ENCODE measurements around the gene TDO2. TPM values are rescaled to one million over a fixed set of nuclear protein-coding genes. Genes with fewer than 3 reads are reported as not detected.

The TDO2 gene
- total RNA-seq (2014; rRNA removed) = not detected in 2 replicates
- percentile 8 among the genes with signal in this experiment for Bru-seq, nascent RNA
- BruChase-seq, experiment 1, labeled RNA remaining after a 6-hour chase = not detected
- BruChase-seq, experiment 2, labeled RNA remaining after a 2-hour chase = not detected
- long read RNA-seq = 0 reads

DNA sequence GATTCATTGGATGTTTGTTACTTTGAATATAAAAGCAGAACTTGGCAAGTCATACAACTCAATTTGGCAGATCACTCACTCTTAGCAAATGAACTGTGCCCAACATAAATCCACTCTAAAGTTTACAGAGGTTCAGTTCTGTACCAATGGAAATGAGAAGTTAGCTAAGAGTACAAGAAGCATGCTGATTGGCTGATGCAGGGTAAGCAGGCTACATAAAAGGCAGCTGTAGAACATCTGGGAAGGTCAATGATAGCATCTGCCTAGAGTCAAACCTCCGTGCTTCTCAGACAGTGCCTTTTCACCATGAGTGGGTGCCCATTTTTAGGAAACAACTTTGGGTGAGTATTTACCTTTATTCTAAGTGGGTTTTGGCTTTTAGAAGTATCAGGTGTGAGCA is at the start of gene TDO2:
Gene TDO2, plus strand, starts transcription at position 244 of the 400 bp plus-strand sequence. Its CDS starts 63 bp downstream, at position 307.
- no peaks in the 10 kb centered on the region for H3K9me3 ChIP-seq (ENCODE audit: low read length)
- H3K4me2 ChIP-seq (ENCODE audit: low read length) = no peak within 1 kb of the TSS
- intact Hi-C loops (cut with micrococcal nuclease) = no loop called here
- H3K36me3 ChIP-seq (ENCODE audit: low read depth, low read length) = no peaks in the 10 kb centered on the region
- peaks cover 36% of the 10 kb centered on the region for H3K4me1 ChIP-seq (ENCODE audit: insufficient read depth, low read length)
- H3K4me3 ChIP-seq (ENCODE audit: low read length) = no peak within 1 kb of the TSS
- no peak within 1 kb of the TSS for H3K9ac ChIP-seq (ENCODE audit: low read length)
- DNase-seq (no peak), ATAC-seq (no peak)
- H3K27me3 ChIP-seq (ENCODE audit: low read length) = no peaks in the 10 kb centered on the region
- no peak within 1 kb of the TSS for H3K27ac ChIP-seq (ENCODE audit: low read length)
- ChIA-PET POLR2A (ENCODE audit: unreplicated experiment) (no interaction called here), CTCF (no interaction called here)
- no peaks in the 10 kb centered on the region for H4K20me1 ChIP-seq (ENCODE audit: low read length)
- TF ChIP-seq, protein P1, sequence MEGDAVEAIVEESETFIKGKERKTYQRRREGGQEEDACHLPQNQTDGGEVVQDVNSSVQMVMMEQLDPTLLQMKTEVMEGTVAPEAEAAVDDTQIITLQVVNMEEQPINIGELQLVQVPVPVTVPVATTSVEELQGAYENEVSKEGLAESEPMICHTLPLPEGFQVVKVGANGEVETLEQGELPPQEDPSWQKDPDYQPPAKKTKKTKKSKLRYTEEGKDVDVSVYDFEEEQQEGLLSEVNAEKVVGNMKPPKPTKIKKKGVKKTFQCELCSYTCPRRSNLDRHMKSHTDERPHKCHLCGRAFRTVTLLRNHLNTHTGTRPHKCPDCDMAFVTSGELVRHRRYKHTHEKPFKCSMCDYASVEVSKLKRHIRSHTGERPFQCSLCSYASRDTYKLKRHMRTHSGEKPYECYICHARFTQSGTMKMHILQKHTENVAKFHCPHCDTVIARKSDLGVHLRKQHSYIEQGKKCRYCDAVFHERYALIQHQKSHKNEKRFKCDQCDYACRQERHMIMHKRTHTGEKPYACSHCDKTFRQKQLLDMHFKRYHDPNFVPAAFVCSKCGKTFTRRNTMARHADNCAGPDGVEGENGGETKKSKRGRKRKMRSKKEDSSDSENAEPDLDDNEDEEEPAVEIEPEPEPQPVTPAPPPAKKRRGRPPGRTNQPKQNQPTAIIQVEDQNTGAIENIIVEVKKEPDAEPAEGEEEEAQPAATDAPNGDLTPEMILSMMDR (conservative IDR thresholded peaks at IDR 0.05; ENCODE audit: low read depth, low read length) = no peak
- TF ChIP-seq EZH2phosphoT487 (IDR thresholded peaks at IDR 0.05; ENCODE audit: borderline replicate concordance, low read length) (no peak), EZH2 (IDR thresholded peaks at IDR 0.05; ENCODE audit: low read length, unreplicated experiment) (no peak)
- no peak within 1 kb of the TSS for H2AFZ ChIP-seq (ENCODE audit: low read length)
- no peaks in the 10 kb centered on the region for H3K79me2 ChIP-seq (ENCODE audit: low read length)
- H3F3A ChIP-seq (ENCODE audit: low read length, unreplicated experiment) = peaks cover 6% of the 10 kb centered on the region
- H3K9me2 ChIP-seq (replicated peaks; ENCODE audit: low read length) = no peaks in the 10 kb centered on the region
- BruUV-seq (replicated peaks) = no TSS peak

- DNase-seq = no peak
- Histone ChIP-seq H3K36me3 (ENCODE audit: low read depth, low read length) (no peaks in the 10 kb centered on the region), H3K9me2 (replicated peaks; ENCODE audit: low read length) (no peaks in the 10 kb centered on the region), H3K4me1 (ENCODE audit: insufficient read depth, low read length) (no peaks in the 10 kb centered on the region), H3K9me3 (ENCODE audit: low read length) (no peaks in the 10 kb centered on the region), H3K27me3 (ENCODE audit: low read length) (no peaks in the 10 kb centered on the region), H3K4me3 (ENCODE audit: low read length) (no peak overlapping the region), H2AFZ (ENCODE audit: low read length) (no peak overlapping the region), H3K79me2 (ENCODE audit: low read length) (no peaks in the 10 kb centered on the region), H4K20me1 (ENCODE audit: low read length) (no peaks in the 10 kb centered on the region), H3K27ac (ENCODE audit: low read length) (no peak overlapping the region), H3K9ac (ENCODE audit: low read length) (no peak overlapping the region), H3K4me2 (ENCODE audit: low read length) (no peak overlapping the region), H3F3A (ENCODE audit: low read length, unreplicated experiment) (no peaks in the 10 kb centered on the region)
- intact Hi-C loops (cut with micrococcal nuclease) = no loop called here
- ChIA-PET CTCF (no interaction called here), POLR2A (ENCODE audit: unreplicated experiment) (no interaction called here)
- TF ChIP-seq, protein P1 (conservative IDR thresholded peaks at IDR 0.05; ENCODE audit: low read depth, low read length) = no peak
- TF ChIP-seq EZH2 (IDR thresholded peaks at IDR 0.05; ENCODE audit: low read length, unreplicated experiment) (no peak), EZH2phosphoT487 (IDR thresholded peaks at IDR 0.05; ENCODE audit: borderline replicate concordance, low read length) (no peak)
- ATAC-seq = no peak
- BruUV-seq (replicated peaks) = no TSS peak
These were observed 48.8 kb upstream of the TDO2 start for GRCh38 chr4:155854582-155855226.

GRCh38 chr4:155855897-155856296 is 47.6 kb upstream of the TDO2 start:
- CTCF ChIA-PET = no interaction called here
- Histone ChIP-seq H3K79me2 (ENCODE audit: low read length) (no peaks in the 10 kb centered on the region), H4K20me1 (ENCODE audit: low read length) (no peaks in the 10 kb centered on the region), H3K9me2 (replicated peaks; ENCODE audit: low read length) (no peaks in the 10 kb centered on the region), H3K27ac (ENCODE audit: low read length) (no peak overlapping the region), H3K36me3 (ENCODE audit: low read depth, low read length) (no peaks in the 10 kb centered on the region), H3F3A (ENCODE audit: low read length, unreplicated experiment) (no peaks in the 10 kb centered on the region), H2AFZ (ENCODE audit: low read length) (no peak overlapping the region), H3K4me3 (ENCODE audit: low read length) (no peak overlapping the region), H3K9ac (ENCODE audit: low read length) (no peak overlapping the region), H3K27me3 (ENCODE audit: low read length) (no peaks in the 10 kb centered on the region), H3K4me1 (ENCODE audit: insufficient read depth, low read length) (no peaks in the 10 kb centered on the region), H3K9me3 (ENCODE audit: low read length) (no peaks in the 10 kb centered on the region), H3K4me2 (ENCODE audit: low read length) (no peak overlapping the region)
- POLR2A ChIA-PET (ENCODE audit: unreplicated experiment) = no interaction called here
- TF ChIP-seq EZH2 (IDR thresholded peaks at IDR 0.05; ENCODE audit: low read length, unreplicated experiment) (no peak), EZH2phosphoT487 (IDR thresholded peaks at IDR 0.05; ENCODE audit: borderline replicate concordance, low read length) (no peak)
- TF ChIP-seq, protein P1 (conservative IDR thresholded peaks at IDR 0.05; ENCODE audit: low read depth, low read length) = no peak
- intact Hi-C loops (cut with micrococcal nuclease) = no loop called here
- no peak for DNase-seq
- no peak for ATAC-seq
- no TSS peak for BruUV-seq (replicated peaks)

All from PC-3 (cell line).